ENCODE measurements around the gene ADAMTS19. TPM values are rescaled to one million over a fixed set of nuclear protein-coding genes. Genes with fewer than 3 reads are reported as not detected.

The ADAMTS19 gene
- total and polyA plus RNA-seq, 2 of the 8 experiments (the other 6 are each of a cell fraction or from before 2014, with no cell fraction given) = 17.3 to 28.8 TPM

- Histone ChIP-seq H3K4me3 (ENCODE audit: extremely low read depth in 1 of 4, insufficient read depth in 2 of 4, low read depth in 3 of 4, low read length in 4 of 4) (no peak overlapping the region), H3K9ac (replicated peaks in 1 of 4; ENCODE audit: extremely low read depth in 1 of 4, low read depth in 3 of 4, low read length in 3 of 4) (no peak overlapping the region), H3K79me1 (ENCODE audit: low read depth, low read length) (no peaks in the 10 kb centered on the region), H4K8ac (ENCODE audit: extremely low read depth, insufficient read depth, low read length) (no peak overlapping the region), H4K5ac (ENCODE audit: insufficient read length, low read depth, low read length) (no peak overlapping the region), H3K27me3 (replicated peaks in 1 of 4; ENCODE audit: control insufficient read depth in 3 of 4, extremely low read depth in 1 of 4, insufficient read depth in 3 of 4, low read length in 3 of 4) (no peaks in the 10 kb centered on the region), H3K56ac (replicated peaks; ENCODE audit: insufficient read length, low read depth, low read length) (no peak overlapping the region), H3K9me3 (ENCODE audit: insufficient read depth in 2 of 2, low read depth in 1 of 2, low read length in 1 of 2) (no peaks in the 10 kb centered on the region), H3K4me1 (replicated peaks in 1 of 4; ENCODE audit: control insufficient read depth in 3 of 4, insufficient read depth in 4 of 4, low read length in 3 of 4) (no peaks in the 10 kb centered on the region), H2BK12ac (ENCODE audit: low read depth, low read length) (no peak overlapping the region), H2BK15ac (ENCODE audit: low read length) (no peak overlapping the region), H2BK5ac (ENCODE audit: low read depth, low read length) (no peak overlapping the region), H2BK20ac (ENCODE audit: low read length) (no peak overlapping the region), H3K79me2 (ENCODE audit: control insufficient read depth in 1 of 2, insufficient read depth in 2 of 2, low read length in 2 of 2) (no peaks in the 10 kb centered on the region), H3K4ac (replicated peaks; ENCODE audit: insufficient read length, low read depth, low read length) (no peak overlapping the region), H3K14ac (ENCODE audit: insufficient read length) (no peak overlapping the region), H2BK120ac (replicated peaks; ENCODE audit: low read depth, low read length) (no peak overlapping the region), H3K23ac (ENCODE audit: insufficient read length) (no peak overlapping the region), H2AFZ (ENCODE audit: low read length) (no peak overlapping the region), H2AK5ac (ENCODE audit: low read depth, low read length) (no peak overlapping the region), H3K36me3 (ENCODE audit: control insufficient read depth in 2 of 4, insufficient read depth in 4 of 4, low read length in 3 of 4) (peaks cover 0 to 2% (median 0%) of the 10 kb centered on the region in 4 experiments; a peak in 1 of 8 replicates), H4K20me1 (replicated peaks in 1 of 2; ENCODE audit: control insufficient read depth in 1 of 2, insufficient read depth in 2 of 2, low read length in 2 of 2) (peaks cover 0 to 2% of the 10 kb centered on the region in 2 experiments), H4K91ac (replicated peaks; ENCODE audit: insufficient read length, low read length) (no peak overlapping the region), H3K18ac (ENCODE audit: extremely low read depth, low read length) (no peak overlapping the region), H3K4me2 (ENCODE audit: insufficient read depth in 1 of 2, low read depth in 2 of 2, low read length in 2 of 2) (no peak overlapping the region), H3K23me2 (ENCODE audit: low read depth, low read length) (no peaks in the 10 kb centered on the region), H3K27ac (ENCODE audit: low read depth, low read length) (no peak overlapping the region)
- DNase-seq (ENCODE audit: low read depth in 1 of 2, low spot score in 2 of 2) (no peak), FAIRE-seq (no peak)
- ChIA-PET POLR2A (ENCODE audit: partially characterized antibody) (no interaction called here), CTCF (ENCODE audit: partially characterized antibody) (no interaction called here)
- 94% methylated on average over 1 of the region's 1 CpG; no CpG with 5 or more reads in 1 of the 2 experiments for WGBS, 2 experiments (ENCODE audit: extremely low coverage in 1 of 2, insufficient coverage in 1 of 2, insufficient read length in 1 of 2, insufficient replicate concordance in 2 of 2, low coverage in 1 of 2, low lambda C conversion rate in 2 of 2, missing lambda C conversion rate in 1 of 2)
- TF ChIP-seq TBP (IDR thresholded peaks at IDR 0.05; ENCODE audit: low read depth, low read length) = no peak
Observed at GRCh38 chr5:129617206-129617605, 157.1 kb downstream of the ADAMTS19 start.
